Activated CD8-positive, alpha-beta memory T cell treated with anti-CD3 and anti-CD28 coated beads, Interleukin-2, amount 50 U/mL, for 24 hours (primary cell): ENCODE measurements around the gene AK8.
A peak's percentile ranks its signal among the peaks of the same experiment; 100 is the strongest.

ENCODE experiments used
- DNase-seq: peaks from one replicate; pipeline ENCODE4 v3.0.0-alpha.2; 2020; ENCODE audit errors: extremely low read depth

Gene AK8

GRCh38 chr9:132877824-132878694, at the start of gene AK8:
Gene AK8 (minus strand): TSS chr9:132878284. CDS start chr9:132878255, 29 bp downstream.
- DNase-seq: peak; percentile 19

DNA sequence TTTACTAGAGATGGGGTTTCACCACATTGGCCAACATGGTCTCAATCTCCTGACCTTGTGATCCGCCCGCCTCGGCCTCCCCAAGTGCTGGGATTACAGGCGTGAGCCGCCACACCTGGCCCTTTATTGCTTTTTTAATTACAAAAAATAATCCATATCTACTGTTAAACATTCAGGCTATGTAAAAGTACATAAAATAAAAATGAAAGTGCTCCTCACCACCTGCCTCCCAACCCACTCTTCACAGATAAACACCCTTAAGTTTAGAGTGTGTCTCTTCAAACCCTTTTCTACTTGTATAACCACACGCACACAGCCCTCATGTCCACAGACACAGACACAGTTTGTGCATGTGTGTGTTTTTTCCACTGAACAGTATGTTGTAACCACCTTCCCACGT, 49.6 kb upstream of the AK8 start:
- DNase-seq: no peak

GRCh38 chr9:132923346-132923902, 45.3 kb upstream of the AK8 start:
- DNase-seq: no peak

DNA sequence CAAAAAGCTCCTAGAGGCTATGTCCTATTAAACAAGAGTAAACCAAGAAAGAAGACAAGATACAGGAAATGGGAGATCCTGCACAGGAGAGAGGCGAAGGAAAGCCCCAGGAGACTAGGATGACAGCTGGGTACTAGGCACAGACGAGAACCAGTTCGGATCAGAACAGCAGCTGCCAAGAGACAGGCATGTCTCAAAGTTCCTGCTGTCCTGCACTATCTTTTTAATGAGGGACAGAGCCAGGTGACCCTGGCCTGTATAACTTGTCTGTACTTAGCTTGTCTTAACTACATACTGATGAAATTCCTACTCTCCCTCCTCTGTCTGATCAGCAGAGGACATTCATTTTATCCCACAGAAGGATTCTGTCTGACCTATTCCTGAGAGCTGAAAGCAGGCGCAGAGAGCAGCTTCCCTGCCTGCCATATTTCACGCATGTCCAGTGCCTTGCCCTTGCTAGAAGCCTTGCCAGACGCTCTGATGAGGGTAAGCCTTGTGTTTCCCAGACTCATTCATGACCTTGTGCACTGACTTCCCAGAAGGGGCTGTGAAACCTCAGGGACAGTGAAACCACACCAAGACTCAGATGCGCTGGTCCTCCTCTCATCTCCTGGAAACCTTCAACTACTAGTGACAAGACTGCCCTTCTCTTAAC, 41.7 kb upstream of the AK8 start:
- no peak for DNase-seq

DNA sequence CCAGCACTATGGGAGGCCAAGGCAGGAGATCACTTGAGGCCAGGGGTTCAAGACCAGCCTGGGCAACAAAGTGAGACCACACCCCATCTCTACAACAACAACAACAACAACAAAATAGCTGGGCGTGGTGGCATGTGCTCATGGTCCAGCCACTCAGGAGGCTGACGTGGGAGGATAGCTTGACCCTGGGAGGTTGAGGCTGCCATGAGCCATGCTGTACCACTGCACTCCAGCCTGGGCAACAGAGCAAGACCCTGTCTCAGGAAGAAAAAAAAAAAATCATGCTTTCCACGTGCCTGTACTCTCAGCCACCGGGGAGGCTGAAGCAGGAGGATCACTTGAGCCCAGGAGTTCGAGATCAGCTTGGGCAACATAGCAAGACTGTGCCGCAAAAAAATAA, 36.8 kb upstream of the AK8 start:
- DNase-seq: no peak

DNA sequence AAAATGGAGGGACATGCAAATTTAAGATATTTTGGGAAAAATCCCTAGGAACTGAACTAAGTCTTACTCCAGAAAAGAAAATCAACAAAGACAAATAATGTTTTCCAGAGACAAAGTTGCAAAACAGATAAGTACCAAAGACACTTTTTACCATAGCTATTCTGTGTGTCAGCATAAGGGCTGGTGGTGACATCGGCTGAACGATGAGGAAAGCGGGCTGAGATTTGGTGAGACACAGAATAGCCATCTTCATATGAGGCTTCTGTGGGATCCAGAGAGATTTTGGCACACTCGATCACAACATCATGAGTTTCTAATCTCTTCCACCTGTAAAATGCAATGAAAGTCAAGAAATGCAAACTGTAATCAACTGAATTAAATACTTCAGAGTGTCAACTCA, 34.0 kb upstream of the AK8 start:
- DNase-seq: no peak

DNA sequence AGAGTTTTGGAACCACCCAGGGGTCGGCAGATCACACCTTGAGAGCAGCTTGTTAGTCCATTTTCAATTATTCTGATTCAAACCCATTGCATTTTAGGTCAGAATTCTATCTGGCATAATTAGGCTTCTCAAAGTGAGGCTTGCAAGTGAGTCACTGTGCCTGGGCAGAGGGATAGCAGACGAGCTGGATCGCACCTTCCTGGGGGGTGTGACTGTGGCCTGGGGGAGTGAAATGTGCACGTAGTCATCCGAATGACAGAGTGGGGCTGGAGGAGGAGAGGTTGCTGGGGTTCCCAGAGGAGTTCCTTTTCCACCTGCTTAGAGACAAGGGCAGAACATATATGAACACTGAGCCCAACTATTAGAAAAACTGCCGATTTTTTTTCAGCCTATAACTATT, 32.3 kb upstream of the AK8 start:
- no peak for DNase-seq

DNA sequence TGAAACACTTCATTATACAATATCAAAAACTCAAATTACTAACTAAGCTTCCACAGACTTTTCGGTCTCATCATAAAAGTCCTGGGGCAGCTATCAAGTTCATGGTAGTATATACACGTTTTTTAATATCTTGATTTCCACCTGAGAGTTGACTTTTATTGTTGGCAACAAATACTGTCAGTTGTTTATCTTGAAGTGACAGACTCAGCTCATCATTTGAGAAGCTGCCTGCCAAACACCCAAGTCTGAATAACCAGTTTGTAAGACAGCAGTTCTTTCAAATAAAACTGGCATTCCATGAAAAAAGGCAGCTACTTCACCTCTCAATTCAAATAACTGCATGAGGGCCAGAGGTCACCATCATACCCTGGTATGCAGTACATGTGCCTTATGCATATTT, 31.2 kb upstream of the AK8 start:
- DNase-seq: no peak

DNA sequence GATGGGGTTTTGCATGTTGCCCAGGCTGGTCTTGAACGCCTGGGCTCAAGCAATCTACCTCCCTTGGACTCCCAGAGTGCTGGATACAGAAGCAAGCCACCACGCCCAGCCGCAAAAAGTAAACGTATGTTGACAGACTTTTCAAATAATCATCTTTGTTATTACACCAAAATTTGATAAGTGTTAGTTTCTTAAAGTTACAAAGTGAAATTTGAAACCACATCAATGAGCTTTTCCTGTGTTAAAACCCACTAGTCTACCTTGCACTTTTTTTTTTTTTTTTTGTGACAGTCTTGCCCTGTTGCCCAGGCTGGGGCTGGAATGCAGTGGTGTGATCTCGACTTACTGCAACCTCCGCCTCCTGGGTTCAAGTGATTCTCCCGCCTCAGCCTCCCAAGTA, 30.6 kb upstream of the AK8 start:
- no peak for DNase-seq

DNA sequence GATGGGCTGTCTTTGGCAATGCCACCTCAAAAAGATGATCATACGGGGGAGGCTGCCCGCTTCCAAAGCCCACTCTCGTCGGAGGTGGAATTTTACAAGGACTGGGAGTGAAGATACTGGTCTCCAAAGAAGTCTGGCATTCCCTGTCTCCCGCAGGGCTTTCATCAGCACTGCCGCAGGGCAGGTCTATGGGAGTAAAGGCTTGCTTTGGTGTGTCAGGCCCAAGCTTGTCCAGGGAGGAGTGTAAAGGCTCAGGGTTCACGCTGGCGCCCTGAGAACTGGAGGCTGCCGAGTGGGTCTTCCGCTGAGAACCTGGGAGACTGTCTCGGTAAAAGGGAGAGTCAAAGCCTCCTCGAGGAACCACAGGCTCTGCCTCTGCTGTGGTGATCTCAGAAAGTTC, 27.6 kb upstream of the AK8 start:
- DNase-seq: no peak

GRCh38 chr9:132903574-132904492, 25.7 kb upstream of the AK8 start:
- DNase-seq: no peak

GRCh38 chr9:132901858-132902831, 24.1 kb upstream of the AK8 start:
- DNase-seq: peak; percentile 29

GRCh38 chr9:132898051-132898450, 20.0 kb upstream of the AK8 start:
- DNase-seq: no peak

DNA sequence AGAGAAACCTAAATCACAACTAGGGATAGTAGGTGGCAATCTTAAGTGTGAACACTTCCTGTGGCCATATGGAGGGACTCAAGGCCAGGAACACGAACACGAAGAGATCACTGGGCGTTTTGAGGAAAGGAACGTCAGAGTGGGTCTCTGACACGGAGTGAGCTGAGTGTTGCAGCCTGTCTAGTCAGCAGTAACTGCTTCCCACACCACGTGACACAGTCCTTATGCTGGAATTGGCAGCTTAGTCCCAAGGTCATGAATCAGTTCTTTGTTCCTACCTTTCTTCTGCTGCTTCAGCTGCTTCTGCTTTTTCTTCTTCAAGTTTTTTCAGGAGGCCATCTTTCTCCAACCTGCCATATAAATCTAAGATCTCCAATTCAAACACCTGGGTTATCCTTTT, 18.8 kb upstream of the AK8 start:
- no peak for DNase-seq

DNA sequence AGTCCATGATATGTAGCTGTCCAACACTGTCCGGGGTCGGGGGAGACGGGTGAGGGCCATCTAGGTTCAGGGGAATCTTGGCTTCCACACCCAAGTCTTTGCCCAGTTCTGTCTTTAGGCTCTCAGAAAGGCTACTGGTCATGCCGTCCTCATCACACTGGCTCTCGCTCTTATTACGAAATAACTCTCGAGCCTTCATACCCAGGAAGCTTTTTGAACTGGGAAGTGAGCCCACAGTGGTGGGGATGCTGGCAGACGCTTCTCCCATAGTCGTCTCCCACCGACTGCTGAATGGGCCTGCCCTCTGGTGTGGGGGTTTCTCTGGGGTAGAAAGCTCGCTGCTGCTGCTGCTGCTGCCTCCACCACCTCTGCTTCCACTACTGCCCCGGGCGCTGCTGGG, 18.2 kb upstream of the AK8 start:
- no peak for DNase-seq

GRCh38 chr9:132894862-132895835, 17.1 kb upstream of the AK8 start:
- no peak for DNase-seq

DNA sequence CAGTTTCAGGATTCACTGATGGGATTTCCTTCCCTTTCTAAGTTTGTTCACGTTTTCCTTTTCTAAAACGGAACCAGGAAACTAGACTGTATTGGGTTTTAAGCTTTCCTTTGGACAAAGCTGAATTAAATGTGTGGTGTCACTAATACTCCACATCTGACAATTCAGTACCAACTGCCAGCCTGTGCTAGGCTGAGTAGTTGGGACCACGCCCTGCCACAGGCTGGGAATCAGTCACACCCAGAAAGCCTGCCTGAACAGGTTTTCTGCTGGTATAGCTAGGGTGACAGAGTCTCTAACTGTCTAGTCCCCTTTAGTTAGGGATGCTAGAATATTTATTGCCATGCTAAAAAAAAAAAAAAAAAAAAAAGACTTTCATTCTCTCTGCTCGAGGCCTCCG, 16.3 kb upstream of the AK8 start:
- DNase-seq: no peak

GRCh38 chr9:132892400-132892799, 14.3 kb upstream of the AK8 start:
- no peak for DNase-seq

GRCh38 chr9:132888151-132888550, 10.1 kb upstream of the AK8 start:
- no peak for DNase-seq
